D721Med (cell line): ENCODE data around the gene OPCML.

ENCODE experiments used
- DNase-seq: peaks from one replicate; pipeline ENCODE4 v3.0.0; 2011; ENCODE audit warnings: low spot score; ENCODE audit not compliant: insufficient read length
- FAIRE-seq: peaks from 2 replicates; lab custom pipeline; 2011; peaks lifted over from hg19 to GRCh38; lab: Jason Lieb, UNC
- TF ChIP-seq, protein P1 (sequence below): IDR thresholded peaks from 2 replicates; pipeline ENCODE4 v1.5.1; 2012; ENCODE audit warnings: mild to moderate bottlenecking, control low read depth; ENCODE audit not compliant: insufficient read depth; ENCODE audit errors: missing control alignments

Gene OPCML

DNA sequence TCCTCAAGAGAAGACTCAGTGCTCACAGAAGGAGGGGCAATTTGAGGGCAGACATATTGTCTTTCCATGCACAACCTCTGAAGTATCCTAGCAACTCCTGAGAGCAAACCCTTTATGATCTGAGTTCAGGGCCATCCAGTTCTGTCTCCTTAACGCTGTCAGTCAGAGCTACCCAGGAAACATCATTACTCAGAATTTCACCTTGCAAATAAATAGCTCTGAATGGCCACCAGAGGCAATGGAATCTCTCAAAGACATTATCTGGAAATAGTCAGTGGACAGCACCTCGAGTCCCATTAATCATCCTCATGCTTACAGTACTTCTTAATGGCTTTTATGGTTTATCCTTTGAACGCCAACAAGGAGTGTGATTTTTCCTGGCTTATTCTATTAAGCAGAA is 656.1 kb downstream of the OPCML start:
- no peak for DNase-seq
- FAIRE-seq: no peak
- TF ChIP-seq, protein P1, sequence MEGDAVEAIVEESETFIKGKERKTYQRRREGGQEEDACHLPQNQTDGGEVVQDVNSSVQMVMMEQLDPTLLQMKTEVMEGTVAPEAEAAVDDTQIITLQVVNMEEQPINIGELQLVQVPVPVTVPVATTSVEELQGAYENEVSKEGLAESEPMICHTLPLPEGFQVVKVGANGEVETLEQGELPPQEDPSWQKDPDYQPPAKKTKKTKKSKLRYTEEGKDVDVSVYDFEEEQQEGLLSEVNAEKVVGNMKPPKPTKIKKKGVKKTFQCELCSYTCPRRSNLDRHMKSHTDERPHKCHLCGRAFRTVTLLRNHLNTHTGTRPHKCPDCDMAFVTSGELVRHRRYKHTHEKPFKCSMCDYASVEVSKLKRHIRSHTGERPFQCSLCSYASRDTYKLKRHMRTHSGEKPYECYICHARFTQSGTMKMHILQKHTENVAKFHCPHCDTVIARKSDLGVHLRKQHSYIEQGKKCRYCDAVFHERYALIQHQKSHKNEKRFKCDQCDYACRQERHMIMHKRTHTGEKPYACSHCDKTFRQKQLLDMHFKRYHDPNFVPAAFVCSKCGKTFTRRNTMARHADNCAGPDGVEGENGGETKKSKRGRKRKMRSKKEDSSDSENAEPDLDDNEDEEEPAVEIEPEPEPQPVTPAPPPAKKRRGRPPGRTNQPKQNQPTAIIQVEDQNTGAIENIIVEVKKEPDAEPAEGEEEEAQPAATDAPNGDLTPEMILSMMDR: no peak

DNA sequence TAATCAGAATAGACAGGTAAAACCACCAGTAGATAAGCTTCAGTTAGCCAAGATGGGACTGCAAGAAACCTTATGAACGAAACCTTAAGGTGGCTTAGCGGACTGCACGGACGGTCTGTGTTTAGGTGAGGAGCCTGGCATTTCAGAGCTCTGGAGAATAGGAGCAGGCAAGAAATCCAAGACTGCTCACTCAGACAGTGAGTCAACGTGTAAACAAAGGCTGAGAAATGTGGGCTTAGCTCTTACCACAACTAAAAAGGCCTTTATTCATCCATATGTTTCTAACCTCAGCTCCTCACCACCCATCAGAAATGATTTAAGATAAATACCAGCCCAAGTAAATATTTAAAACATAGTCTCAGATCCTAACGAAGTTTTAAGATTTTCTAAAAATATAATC is 657.7 kb downstream of the OPCML start:
- DNase-seq (no peak), FAIRE-seq (no peak)
- TF ChIP-seq, protein P1: no peak

DNA sequence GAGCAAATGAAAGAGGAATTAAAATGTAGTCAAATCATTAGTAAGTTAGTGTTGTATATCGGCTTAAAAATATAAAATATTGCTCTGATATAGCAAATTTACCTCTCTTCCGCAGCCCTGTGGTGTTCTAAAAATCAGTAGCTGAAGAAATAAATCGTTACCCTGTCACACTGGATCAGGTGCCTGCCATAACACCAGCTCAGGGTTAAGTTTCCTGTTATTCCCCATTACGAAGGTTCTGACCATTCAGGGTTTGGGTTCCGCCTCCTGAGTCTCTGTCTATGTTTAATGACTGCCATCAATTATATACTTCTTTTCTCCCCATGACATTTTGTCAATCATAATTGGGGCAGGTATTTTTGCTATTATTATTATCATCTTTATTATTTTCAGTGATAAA is 658.5 kb downstream of the OPCML start:
- TF ChIP-seq, protein P1: no peak
- FAIRE-seq (no peak), DNase-seq (no peak)

- DNase-seq (no peak), FAIRE-seq (no peak)
- TF ChIP-seq, protein P1: no peak
These were observed 660.1 kb downstream of the OPCML start for GRCh38 chr11:132872211-132872610.

GRCh38 chr11:132866783-132867545 is 665.3 kb downstream of the OPCML start:
- FAIRE-seq: no peak
- DNase-seq: no peak

DNA sequence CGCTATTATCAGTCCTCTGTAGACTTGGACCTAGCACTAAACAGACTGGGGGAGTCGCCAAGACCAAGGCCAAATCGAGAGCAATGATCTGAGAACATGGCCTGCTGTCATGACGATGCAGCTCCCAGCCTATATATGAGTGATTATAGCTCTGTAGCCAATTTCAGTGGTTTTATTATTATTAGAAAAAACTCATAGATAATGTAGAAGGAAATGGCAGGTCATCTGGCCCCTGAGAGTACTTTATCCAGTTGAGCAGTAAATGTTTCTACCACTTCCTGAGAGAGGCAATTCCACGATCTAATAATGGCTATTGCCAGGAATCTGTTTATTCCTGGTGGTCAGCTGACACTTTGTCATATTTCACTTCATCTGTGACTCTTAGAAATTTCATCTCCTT is 666.7 kb downstream of the OPCML start:
- TF ChIP-seq, protein P1: no peak
- FAIRE-seq (no peak), DNase-seq (no peak)

More at GRCh38 chr11:132866783-132867545, 665.3 kb downstream of the OPCML start:
- TF ChIP-seq, protein P1: no peak

GRCh38 chr11:132864811-132865576 is 667.3 kb downstream of the OPCML start:
- DNase-seq (no peak), FAIRE-seq (no peak)
- TF ChIP-seq, protein P1: no peak
